ENCODE data around the gene TNS1.

Gene TNS1

DNA sequence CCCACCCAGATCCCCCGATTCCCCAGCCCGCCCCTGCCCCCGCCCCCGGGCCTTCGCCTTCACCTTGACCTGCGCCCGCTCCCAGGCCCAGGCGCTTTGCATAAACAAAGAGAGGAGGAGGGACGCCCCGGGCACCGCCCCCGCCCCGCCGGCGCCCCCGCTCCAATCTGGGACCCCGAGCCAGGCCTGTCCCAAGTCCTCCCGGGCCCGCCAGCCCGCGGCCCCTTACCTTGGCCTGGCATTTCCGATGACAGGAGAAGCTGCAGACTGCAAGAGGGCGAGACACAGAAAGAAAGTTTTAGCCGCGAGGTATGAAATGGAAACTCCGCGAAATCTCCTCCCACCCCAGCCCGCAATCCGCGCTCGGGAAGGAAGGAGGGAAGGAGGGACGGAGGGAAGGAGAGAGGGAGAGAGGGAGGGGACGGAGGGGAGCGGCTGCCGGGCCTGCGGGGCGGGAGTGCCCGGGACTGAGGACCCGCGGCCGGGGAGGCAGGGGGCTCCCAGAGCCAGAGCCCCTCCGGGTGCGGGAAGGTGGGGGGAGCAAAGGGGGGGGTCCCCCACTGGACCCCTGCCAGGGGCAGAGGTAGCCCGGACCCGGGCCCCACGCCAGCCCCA lies 24.2 kb downstream of the TNS1 start:
- DNase-seq = no peak

DNA sequence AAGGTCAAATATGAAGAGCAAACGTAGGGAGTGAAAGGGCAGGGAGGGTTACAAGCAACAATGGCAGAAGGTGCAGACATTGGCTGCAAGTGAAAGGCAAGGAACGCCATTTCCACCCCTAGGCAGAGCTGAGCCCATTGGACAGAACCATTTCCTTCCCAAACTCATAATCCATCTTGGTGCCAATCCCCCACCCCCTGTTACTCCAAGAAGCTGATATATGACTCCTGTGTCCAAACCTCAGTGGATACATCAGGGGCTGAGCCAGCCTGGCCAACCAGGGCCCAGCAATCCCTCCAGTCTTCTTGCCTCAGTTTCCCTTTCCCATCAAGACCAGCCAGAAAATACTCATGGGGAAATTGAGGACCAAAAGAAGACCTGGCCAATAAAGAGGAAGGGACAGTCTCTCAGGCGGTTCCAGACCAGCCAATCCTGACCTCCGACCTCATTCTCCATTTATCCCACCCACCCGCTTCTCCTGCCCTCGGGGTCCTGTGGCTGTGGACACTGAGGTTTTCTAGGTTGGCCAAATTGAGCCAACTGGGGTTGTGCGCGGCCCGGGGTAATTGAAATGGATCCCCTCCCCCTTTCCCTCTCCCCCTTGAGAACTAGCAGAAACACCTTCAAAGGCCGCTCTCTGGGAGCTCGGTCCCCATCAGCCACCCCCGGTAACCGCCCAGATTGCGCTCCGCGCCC lies 24.8 kb downstream of the TNS1 start:
- DNase-seq = no peak

DNA sequence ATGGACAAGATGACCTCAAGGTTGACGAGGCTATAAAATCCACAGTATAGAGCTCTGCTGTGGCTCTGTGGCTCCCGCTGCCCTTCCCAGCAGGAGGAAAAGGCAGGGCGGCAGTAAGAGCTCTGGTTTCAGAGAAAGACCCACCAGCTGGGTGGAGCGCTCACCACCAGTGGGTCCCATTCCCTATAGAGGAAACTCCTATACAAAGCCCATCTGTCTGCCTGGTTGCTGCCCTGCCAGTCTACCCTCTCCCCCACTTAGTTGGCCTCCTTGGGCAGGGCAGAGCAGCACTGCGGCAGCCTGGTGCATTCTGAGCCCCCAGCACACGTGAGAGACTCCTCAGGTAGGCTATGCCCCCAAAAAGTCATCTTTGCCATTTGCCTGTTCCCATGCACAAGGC lies 26.5 kb downstream of the TNS1 start:
- DNase-seq = no peak

DNA sequence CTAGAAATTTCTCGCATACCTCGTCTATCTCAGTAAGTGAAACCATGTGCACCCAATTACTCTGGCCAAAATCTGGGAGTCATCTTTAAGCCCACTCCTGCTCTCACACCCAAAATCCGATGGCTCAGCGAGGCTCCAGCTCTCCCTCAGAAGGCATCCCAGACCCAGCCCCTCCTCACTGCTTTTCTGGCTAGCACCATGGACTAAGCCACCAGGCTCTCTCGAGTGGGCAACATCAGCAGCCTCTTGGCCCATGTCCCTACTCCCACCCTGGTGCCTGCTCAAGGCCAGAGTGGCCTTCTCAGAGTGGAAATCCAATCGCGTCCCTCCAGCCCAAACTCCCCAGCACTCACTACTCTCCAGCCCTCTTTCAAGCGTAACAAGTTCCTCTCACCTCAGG lies 27.2 kb downstream of the TNS1 start:
- no peak for DNase-seq

DNA sequence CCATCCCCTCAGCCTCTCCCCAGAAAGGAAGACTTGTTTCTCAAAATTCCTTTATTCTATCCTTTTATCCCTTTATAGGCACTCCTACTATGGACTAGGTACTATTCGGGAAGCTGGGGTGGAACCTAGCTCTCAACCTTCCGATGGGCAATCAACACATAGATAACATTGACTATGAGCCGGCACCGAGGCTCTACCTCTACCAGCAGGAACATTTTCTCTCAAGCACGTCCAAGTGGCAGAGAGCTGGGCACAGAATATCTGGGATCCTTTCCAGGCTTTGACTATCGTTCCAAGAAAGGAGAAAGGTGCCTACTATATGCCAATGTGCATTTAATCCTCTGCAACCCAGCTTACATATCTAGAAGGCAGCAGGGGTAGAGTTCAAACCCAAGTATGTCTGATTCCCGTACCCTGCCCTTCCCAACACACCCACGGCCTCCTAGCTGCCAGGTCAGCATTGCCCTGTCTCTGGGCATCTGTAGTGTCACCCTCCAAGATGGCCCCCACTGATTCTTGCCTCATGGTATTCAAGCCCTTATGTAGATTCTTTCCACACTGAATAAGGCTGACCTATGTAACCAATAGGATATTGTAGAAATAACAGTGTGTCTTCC lies 28.3 kb downstream of the TNS1 start:
- DNase-seq = no peak

GRCh38 chr2:217973008-217973787 lies 29.6 kb downstream of the TNS1 start:
- no peak for DNase-seq

- DNase-seq = no peak
Measured at GRCh38 chr2:217972490-217972889, 30.3 kb downstream of the TNS1 start.

- DNase-seq = no peak
Measured at GRCh38 chr2:217972037-217972436, 30.8 kb downstream of the TNS1 start.

GRCh38 chr2:217971166-217971565 lies 31.6 kb downstream of the TNS1 start:
- DNase-seq = no peak

DNA sequence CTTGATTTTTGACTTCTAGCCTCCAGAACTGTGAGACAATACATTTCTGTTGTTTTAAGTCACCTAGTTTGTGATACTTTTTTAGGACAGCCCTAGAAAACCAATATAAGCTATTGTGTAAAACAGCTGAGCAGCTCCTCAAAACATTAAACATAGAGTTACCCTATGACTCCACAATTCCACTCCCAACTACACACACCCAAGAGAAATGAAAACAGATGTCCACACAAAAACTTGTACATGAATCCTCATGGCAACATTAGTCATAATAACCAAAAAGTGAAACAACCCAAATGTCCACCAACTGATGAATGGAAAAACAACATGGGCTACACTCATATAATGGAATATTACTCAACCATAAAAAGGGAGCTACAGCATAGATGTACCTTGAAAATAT lies 32.6 kb downstream of the TNS1 start:
- DNase-seq = no peak

GRCh38 chr2:217969588-217969987 lies 33.2 kb downstream of the TNS1 start:
- no peak for DNase-seq

- DNase-seq = no peak
Measured at GRCh38 chr2:217968023-217968422, 34.8 kb downstream of the TNS1 start.

DNA sequence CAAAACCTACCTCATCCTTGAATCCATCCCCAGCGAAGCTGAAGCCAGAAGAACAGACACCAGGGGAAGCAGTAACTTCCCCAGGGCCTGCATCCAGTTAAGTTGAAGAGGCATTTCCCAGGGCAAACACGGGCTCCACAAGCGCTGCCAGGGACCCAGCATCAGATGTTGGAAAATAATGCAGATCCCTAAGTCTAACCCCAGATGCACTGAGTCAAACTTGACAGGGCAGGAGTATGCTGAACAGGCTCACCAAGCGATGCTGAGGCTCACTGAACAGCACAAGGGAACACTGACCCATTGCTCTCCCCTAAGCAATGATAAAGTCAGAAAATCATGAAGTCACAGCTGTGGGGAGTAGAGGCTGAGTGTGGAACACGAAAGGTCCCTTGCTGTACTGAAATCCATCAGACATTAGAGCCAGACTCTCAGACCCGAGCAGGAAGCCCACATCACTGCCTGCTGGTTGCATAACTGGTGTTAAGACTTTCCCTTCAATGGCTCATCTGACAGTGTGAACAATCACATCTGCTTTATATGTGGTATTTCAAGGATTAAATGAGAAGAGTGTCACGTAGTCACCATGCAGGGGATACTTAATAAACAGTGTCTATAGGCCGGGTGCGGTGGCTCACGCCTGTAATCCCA lies 36.2 kb downstream of the TNS1 start:
- no peak for DNase-seq

DNA sequence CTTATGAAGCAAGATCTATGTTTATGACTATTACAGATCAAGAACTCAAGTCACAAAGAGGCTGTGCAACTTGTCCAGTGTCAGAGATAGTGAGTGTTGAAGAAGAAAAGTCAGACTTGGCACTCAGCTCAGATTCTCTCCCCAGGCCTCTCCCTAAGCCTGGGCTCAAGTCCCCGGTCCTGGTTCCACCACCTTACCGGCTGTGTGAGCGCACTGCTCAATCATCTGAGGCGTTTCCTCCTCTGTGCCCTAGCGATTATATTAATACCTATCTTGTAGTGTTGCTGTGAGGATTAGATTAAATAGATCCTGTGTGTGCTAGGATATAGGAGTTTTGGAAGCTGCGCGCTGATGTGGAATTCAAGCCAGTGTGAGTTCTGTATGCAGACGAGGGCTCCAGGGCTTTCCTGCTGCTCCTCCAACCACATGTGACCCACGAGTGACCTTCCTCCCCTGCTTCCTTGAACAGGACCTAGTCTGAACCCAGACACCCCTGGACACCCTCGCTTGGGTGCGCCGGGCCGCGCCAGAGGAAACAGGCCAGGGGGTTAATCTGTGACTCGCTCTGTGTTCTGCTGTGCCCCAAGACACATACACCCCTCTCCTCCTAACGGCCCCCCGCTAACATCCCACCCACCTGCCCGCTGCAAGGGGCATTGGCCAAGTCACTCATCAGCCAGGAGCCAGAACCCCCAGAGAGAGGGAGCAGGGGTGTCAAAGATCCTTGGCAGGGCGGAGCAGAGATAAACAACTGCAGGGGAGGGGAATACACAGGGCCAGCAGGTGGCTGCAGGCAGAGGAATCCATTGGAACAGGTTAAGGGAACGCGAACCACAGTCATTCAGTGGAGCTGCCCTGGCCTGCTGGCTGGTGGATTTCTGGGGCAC lies 38.3 kb downstream of the TNS1 start:
- DNase-seq = no peak

- no peak for DNase-seq
Measured at GRCh38 chr2:217960351-217960750, 42.4 kb downstream of the TNS1 start.

DNA sequence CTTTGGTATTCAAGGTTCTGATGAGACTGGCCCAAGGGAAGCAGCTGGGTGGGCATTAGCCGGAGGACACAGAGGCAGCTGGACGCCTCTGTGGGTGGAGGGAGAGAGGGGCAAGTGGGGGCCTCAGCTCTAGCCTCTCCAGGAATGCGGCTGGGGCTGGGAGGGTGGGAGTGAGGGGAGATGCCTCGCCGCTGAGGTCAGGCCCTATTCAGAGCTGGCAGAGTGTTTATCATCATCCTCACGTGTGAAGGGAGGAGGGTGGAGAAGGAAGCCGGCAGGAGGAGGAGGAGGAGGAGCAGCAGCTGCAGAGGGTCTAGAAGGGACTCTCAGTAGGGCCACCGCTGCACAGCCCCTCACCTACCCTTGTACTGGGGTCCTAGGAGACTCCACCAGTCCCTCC lies 43.1 kb downstream of the TNS1 start:
- DNase-seq = no peak

- no peak for DNase-seq
Measured at GRCh38 chr2:217958884-217959225, 43.9 kb downstream of the TNS1 start.

GRCh38 chr2:217958206-217958883 lies 44.5 kb downstream of the TNS1 start:
- no peak for DNase-seq

- DNase-seq = no peak
Measured at GRCh38 chr2:217956586-217957457, 46.0 kb downstream of the TNS1 start.

GRCh38 chr2:217955881-217956493 lies 46.8 kb downstream of the TNS1 start:
- DNase-seq = no peak

All from activated CD4-positive, alpha-beta T cell treated with anti-CD3 and anti-CD28 coated beads for 4 hours (primary cell).